Hematopoietic multipotent progenitor cell (in vitro differentiated cells): Measurements from ENCODE around the gene PDZK1IP1. TPM values are rescaled to one million over a fixed set of nuclear protein-coding genes. Genes with fewer than 3 reads are reported as not detected.
"Not testable (repeated sequence)": the region's sequence is repeated elsewhere in the genome, so short reads cannot be mapped to it uniquely, and the experiment has no call there.

Experiments used
- DNase-seq, 3 donors: peaks; one replicate each; pipeline ENCODE4 v3.0.0-alpha.2; 2011 to 2015; ENCODE audit warnings: low read depth in 2 of 3, low spot score in 2 of 3
- total RNA-seq: library from RNA; depleted of rRNA; stranded (reverse); fragments of >200 nt; gene quantifications from one replicate; pipeline ENCODE4 v1.2.3, GENCODE V29; 2012

The PDZK1IP1 gene
- total RNA-seq, 1 donor: 1.9 TPM

- DNase-seq: no peak
These were observed 6.3 kb downstream of the PDZK1IP1 start for GRCh38 chr1:47183308-47184089.

- DNase-seq: no peak
These were observed 7.1 kb downstream of the PDZK1IP1 start for GRCh38 chr1:47182676-47183235.

GRCh38 chr1:47181955-47182675 is 7.7 kb downstream of the PDZK1IP1 start:
- no peak for DNase-seq

GRCh38 chr1:47181095-47181954 is 8.5 kb downstream of the PDZK1IP1 start:
- peak in 2 of 3 donors; percentile 91 to 95 for DNase-seq

GRCh38 chr1:47180603-47181094 is 9.2 kb downstream of the PDZK1IP1 start:
- no peak for DNase-seq

- DNase-seq: no peak
These were observed 9.8 kb downstream of the PDZK1IP1 start for GRCh38 chr1:47179988-47180563.

GRCh38 chr1:47179017-47179987 is 10.5 kb downstream of the PDZK1IP1 start:
- DNase-seq: peak; percentile 23 to 93 (median 88)

GRCh38 chr1:47178654-47179016 is 11.2 kb downstream of the PDZK1IP1 start:
- no peak for DNase-seq

GRCh38 chr1:47178020-47178419 is 11.8 kb downstream of the PDZK1IP1 start:
- DNase-seq: no peak

GRCh38 chr1:47175227-47175934 is 14.5 kb downstream of the PDZK1IP1 start:
- DNase-seq: peak in 2 of 3 donors; percentile 59 to 77

GRCh38 chr1:47174656-47175020 is 15.2 kb downstream of the PDZK1IP1 start:
- no peak for DNase-seq

- no peak for DNase-seq
These were observed 17.1 kb downstream of the PDZK1IP1 start for GRCh38 chr1:47172782-47173181.

- no peak for DNase-seq
These were observed 25.3 kb downstream of the PDZK1IP1 start for GRCh38 chr1:47164552-47164951.

- no peak for DNase-seq
These were observed 28.4 kb downstream of the PDZK1IP1 start for GRCh38 chr1:47161298-47162040.

GRCh38 chr1:47160716-47161115 is 29.1 kb downstream of the PDZK1IP1 start:
- no peak for DNase-seq

- DNase-seq: not testable (repeated sequence)
These were observed 31.9 kb downstream of the PDZK1IP1 start for GRCh38 chr1:47157957-47158356.

- not testable (repeated sequence) for DNase-seq
These were observed 33.4 kb downstream of the PDZK1IP1 start for GRCh38 chr1:47156457-47156856.

GRCh38 chr1:47149162-47149561 is 40.7 kb downstream of the PDZK1IP1 start:
- not testable (repeated sequence) for DNase-seq
